ENCODE data around the gene CEP112.
"Not testable (repeated sequence)": the region's sequence is repeated elsewhere in the genome, so short reads cannot be mapped to it uniquely, and the experiment has no call there.

Gene CEP112

GRCh38 chr17:65737451-65737850 is 454.5 kb downstream of the CEP112 start:
- no peak for DNase-seq (ENCODE audit: low read depth)

DNA sequence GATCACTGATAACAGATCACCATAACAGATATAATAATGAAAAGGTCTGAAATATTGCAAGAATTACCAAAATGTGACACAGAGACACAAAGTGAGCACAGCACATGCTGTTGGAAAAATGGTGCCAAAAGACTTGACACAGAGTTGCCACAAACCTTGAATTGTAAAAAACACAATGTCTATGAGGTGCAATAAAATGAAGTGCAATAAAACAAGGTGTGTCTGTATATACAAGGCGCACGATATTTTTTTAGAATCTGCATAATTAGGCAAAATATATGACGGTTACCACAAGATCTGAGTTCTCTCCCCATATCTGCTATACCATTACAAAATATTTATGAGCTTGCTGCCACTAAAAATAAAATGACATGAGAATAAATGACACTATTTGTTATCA is 458.6 kb downstream of the CEP112 start:
- DNase-seq (ENCODE audit: low read depth), result no peak

- DNase-seq (ENCODE audit: low read depth), result not testable (repeated sequence)
Measured at GRCh38 chr17:65732667-65733066, 459.3 kb downstream of the CEP112 start.

DNA sequence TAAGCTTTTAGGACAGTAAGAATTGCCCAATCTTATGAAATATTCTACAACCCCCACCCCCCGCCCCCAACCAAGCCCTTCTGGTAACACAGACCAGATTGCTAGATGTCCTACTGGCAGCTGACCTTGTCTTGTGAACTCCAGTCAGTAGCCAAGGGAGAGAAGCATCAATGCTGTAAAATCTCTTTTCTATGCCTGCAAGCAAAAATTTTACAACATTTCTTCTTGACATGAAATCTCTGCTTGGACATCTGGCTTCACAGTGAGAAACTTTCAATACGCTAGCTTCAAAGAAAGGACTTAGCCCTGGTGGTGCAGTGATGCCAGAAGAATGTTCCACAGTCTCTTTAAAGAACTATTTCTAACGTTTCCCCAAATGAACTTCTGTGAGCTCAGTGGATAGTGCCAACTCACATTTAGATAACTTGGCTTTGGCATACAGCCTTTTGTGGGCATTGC is 461.2 kb downstream of the CEP112 start:
- no peak for DNase-seq (ENCODE audit: low read depth)

- no peak for DNase-seq (ENCODE audit: low read depth)
Measured at GRCh38 chr17:65729207-65729606, 462.7 kb downstream of the CEP112 start.

- DNase-seq (ENCODE audit: low read depth), result no peak
Measured at GRCh38 chr17:65727832-65728231, 464.1 kb downstream of the CEP112 start.

- DNase-seq (ENCODE audit: low read depth), result no peak
Measured at GRCh38 chr17:65727246-65727645, 464.7 kb downstream of the CEP112 start.

DNA sequence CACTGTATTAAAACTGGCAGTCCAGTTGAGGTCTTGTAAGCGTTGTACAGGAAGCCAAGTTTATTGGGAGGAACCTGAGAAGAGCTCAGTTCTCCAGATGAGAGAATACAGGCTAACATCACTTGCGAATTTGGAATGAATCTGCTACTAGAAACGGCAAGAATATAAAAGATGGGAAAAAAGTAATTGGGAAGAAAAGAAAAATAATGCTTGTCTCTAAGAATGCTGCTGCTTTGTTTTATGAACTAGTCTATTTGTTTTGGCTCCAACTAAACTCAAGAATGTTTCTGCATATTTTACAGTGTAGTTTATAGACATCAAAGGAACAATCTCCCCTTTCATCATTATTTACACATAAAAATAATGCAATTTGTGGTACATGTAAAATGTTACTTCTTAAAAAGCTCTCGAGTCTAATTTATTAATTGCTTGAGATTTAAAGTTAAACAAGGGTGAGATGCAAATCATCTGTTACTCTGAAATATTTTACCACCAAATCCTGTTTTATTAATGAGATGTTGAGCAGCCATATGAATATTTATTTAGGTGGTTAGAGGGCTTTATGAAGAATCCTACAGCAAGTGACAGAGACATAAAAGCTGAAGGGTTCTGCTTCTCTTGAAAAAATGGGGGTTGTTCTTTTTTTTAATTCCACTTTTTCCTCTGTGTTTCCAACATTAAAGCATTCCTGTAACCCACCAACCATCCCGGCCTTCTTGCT is 468.3 kb downstream of the CEP112 start:
- DNase-seq (ENCODE audit: low read depth), result no peak

DNA sequence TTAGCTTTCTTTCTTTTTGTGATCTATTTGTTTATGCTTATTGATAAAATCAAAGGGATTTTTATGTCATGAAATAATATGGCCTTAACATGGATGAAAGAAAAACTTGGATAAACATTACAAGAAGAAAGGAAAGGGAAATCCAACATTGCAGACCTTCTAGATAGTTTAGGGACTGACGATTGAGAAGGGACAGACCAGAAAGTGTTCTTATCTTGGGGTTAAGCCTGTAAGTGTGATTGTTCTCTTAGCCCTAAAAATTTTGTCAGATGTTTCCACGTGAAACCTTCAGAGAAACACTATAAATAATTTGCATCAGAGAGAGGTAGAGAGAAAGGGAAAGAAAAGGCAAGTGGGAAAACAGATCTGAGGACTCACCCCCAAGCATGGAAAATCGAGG is 473.3 kb downstream of the CEP112 start:
- no peak for DNase-seq (ENCODE audit: low read depth)

- DNase-seq (ENCODE audit: low read depth), result no peak
Measured at GRCh38 chr17:65712383-65713267, 479.3 kb downstream of the CEP112 start.

DNA sequence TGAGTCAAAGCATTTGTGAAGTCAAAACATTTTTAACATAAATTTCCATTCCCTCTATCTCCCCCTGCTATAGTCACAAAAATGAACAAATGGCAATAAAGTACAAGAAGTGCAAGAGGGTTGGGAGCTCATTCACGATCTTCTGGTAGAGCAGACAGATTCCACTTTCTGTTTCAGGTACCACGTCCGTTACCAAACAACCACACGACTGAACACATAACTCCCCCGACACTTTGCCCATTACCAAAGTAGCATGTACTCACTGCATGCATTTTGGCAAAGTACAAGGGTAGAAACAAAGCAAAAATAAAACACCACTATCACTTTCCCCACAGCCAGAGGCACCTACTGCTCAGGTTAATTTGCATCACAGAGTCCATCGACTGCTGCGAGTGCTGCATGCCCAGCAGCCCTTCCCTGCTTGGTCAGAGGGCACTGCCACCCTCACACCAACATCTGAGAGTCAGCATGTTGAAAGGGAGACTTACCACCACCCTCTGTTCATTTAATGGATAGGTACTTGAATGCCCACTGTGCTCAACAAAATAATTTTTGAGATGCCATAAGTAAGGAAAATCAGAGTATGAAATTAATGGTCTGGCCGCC is 480.2 kb downstream of the CEP112 start:
- no peak for DNase-seq (ENCODE audit: low read depth)

GRCh38 chr17:65707780-65708179 is 484.2 kb downstream of the CEP112 start:
- no peak for DNase-seq (ENCODE audit: low read depth)

- no peak for DNase-seq (ENCODE audit: low read depth)
Measured at GRCh38 chr17:65704731-65705130, 487.2 kb downstream of the CEP112 start.

DNA sequence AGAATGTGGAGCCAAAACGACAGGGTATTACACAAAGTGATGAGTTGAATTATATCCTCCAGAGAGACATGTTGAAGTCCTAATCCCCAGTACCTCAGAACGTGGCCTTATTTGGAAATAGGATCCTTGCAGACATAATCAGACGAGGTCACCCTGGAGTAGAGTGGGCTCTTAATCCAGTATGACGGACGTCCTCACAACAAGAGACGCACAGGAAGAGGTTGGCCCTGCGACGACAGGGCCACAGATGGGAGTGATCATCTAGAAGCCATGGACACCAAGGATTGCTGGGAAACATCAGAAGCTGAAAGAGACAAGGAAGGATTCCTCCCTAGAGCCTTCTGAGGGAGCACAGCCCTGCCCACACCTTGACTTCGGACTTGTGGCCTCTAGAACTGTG is 488.0 kb downstream of the CEP112 start:
- DNase-seq (ENCODE audit: low read depth), result no peak

DNA sequence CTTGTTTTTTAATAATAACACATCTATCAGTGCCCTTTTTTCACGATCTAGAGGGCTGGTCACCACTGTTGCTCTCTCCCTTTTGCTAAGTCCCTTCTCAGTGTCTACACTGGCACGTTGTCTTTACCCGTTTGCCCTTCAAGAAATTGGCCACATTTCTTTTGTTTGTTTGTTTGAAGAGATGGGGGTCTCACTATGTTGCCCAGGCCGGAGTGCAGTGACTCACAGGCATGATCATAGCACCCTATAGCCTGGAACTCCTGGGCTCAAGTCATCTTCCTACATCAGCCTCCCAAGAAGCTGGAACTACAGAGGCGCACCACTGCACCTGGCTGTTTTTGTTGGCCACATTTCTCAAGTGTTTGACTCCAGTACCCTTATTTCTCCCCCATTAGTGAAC is 492.5 kb downstream of the CEP112 start:
- no peak for DNase-seq (ENCODE audit: low read depth)

GRCh38 chr17:65698381-65699061 is 493.4 kb downstream of the CEP112 start:
- DNase-seq (ENCODE audit: low read depth), result no peak

GRCh38 chr17:65697661-65698060 is 494.3 kb downstream of the CEP112 start:
- no peak for DNase-seq (ENCODE audit: low read depth)

DNA sequence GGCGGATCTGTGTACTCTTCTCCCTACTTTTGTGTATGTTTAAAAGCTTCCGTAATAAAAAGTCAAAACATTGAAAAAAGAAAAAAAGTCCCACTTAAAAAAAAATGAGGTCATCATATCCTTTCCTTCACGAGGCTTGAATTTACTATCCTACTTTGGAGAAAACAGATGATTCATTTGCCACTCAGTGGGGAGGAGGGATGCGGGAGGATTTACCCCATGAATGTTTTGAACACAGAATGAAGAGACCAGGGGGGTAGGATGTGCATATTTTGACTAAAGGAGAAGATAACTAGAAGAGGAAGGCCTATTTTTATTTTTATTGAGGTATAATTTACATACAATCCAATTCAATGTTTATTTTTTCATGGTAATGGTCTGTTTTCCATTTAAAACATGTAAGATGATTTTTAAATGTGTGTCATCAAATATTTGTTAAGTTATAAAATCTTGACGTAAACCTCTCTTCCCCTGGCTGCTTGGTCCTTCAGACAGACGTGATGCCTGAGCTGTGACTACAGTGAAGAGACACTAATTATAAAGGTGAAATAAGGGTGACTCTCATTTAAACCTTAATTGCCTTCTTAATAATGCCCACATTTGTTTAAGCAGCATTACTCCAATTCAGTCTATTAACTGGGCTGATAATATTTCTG is 495.1 kb downstream of the CEP112 start:
- no peak for DNase-seq (ENCODE audit: low read depth)

DNA sequence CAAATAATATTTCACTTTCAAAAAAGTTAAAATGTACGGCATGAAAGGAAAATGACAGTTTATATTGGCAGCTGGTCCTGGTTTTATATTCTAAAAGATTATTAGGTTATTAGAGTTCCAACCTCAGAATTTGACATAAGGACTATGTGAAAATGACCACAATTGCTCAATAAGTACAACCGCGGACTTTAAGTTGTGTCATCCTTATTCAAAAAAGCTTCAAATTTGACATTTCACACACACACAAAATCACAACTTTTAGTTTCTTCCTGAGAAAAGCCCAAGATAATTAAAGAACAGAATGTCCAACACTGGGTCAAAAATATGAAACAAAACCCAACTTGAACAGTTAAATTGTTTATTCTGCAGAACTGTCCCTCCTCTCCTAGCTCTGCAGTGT is 497.3 kb downstream of the CEP112 start:
- no peak for DNase-seq (ENCODE audit: low read depth)

GRCh38 chr17:65690626-65691310 is 501.2 kb downstream of the CEP112 start:
- DNase-seq (ENCODE audit: low read depth), result no peak

- DNase-seq (ENCODE audit: low read depth), result no peak
Measured at GRCh38 chr17:65688307-65688706, 503.6 kb downstream of the CEP112 start.

All from activated gamma-delta T cell treated with anti-CD3 and anti-CD28 coated beads, Interleukin-2, amount 50 U/mL, for 16 hours (primary cell).